Measurements from ENCODE around the gene PIMREG.

DNA sequence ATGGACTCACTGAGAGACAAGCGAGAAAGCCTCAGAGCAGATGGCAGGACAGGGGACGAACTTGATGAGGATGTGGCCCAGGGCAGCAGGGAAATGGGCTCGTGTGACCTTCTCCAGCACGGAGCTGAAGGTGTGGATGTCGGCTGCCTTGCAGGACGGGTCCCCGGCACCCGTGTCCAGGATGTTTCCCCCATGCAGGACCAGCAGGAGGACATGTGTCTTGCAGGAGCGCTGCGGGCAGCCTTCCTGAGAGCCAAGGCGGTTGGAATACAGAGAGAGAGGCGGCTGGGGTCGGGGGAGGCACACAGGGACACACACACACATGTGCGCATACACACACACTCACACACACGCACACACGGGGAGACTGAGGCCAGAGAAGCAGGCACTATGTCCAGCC is 39.3 kb downstream of the PIMREG start:
- TF ChIP-seq, protein P1, sequence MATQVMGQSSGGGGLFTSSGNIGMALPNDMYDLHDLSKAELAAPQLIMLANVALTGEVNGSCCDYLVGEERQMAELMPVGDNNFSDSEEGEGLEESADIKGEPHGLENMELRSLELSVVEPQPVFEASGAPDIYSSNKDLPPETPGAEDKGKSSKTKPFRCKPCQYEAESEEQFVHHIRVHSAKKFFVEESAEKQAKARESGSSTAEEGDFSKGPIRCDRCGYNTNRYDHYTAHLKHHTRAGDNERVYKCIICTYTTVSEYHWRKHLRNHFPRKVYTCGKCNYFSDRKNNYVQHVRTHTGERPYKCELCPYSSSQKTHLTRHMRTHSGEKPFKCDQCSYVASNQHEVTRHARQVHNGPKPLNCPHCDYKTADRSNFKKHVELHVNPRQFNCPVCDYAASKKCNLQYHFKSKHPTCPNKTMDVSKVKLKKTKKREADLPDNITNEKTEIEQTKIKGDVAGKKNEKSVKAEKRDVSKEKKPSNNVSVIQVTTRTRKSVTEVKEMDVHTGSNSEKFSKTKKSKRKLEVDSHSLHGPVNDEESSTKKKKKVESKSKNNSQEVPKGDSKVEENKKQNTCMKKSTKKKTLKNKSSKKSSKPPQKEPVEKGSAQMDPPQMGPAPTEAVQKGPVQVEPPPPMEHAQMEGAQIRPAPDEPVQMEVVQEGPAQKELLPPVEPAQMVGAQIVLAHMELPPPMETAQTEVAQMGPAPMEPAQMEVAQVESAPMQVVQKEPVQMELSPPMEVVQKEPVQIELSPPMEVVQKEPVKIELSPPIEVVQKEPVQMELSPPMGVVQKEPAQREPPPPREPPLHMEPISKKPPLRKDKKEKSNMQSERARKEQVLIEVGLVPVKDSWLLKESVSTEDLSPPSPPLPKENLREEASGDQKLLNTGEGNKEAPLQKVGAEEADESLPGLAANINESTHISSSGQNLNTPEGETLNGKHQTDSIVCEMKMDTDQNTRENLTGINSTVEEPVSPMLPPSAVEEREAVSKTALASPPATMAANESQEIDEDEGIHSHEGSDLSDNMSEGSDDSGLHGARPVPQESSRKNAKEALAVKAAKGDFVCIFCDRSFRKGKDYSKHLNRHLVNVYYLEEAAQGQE (IDR thresholded peaks at IDR 0.05; ENCODE audit: insufficient read depth in 1 of 2, low read depth in 2 of 2, low read length in 1 of 2), result no peak
- TF ChIP-seq POLR2AphosphoS5 (IDR thresholded peaks at IDR 0.05; ENCODE audit: low read depth, low read length), result no peak
